Measurements from ENCODE around the gene PAMR1. TPM values are rescaled to one million over a fixed set of nuclear protein-coding genes. Genes with fewer than 3 reads are reported as not detected.

The PAMR1 gene
- total RNA-seq, 1 experiment from 2014 or later, result 0.62 TPM

- CTCF ChIA-PET, result no interaction called here
- H3K36me3 ChIP-seq (ENCODE audit: insufficient read depth, low read length, poor library complexity, severe bottlenecking), result no peaks in the 10 kb centered on the region
- H3K27me3 ChIP-seq (replicated peaks; ENCODE audit: insufficient read depth, low read depth, low read length, poor library complexity), result peaks cover 99% of the 10 kb centered on the region
- TF ChIP-seq EZH2 (IDR thresholded peaks at IDR 0.05; ENCODE audit: borderline replicate concordance, low read depth, low read length, poor library complexity, severe bottlenecking) (no peak), CTCF (conservative IDR thresholded peaks at IDR 0.05; ENCODE audit: low read depth, low read length) (no peak)
- no peaks in the 10 kb centered on the region for H3K9me3 ChIP-seq (ENCODE audit: low read depth, low read length, poor library complexity, severe bottlenecking)
- peaks cover 13% of the 10 kb centered on the region for H3K4me1 ChIP-seq (ENCODE audit: insufficient read depth, low read length, poor library complexity, severe bottlenecking)
- POLR2A ChIA-PET (ENCODE audit: low non-redundant PET), result no interaction called here
- H3K27ac ChIP-seq (ENCODE audit: low read depth, low read length, poor library complexity, severe bottlenecking), result no peak overlapping the region
- intact Hi-C loops (cut with micrococcal nuclease; ENCODE audit: unreplicated experiment), result no loop called here
- BruUV-seq (replicated peaks), result no TSS peak
- no peak overlapping the region for H3K4me3 ChIP-seq (ENCODE audit: low read depth, low read length, poor library complexity, severe bottlenecking)
- DNase-seq (ENCODE audit: low spot score), result no peak
Observed at GRCh38 chr11:35424157-35424940, 101.1 kb downstream of the PAMR1 start.

GRCh38 chr11:35420371-35420770 lies 105.0 kb downstream of the PAMR1 start:
- peak; percentile 25 for TF ChIP-seq EZH2 (IDR thresholded peaks at IDR 0.05; ENCODE audit: borderline replicate concordance, low read depth, low read length, poor library complexity, severe bottlenecking)
- no peak for TF ChIP-seq CTCF (conservative IDR thresholded peaks at IDR 0.05; ENCODE audit: low read depth, low read length)
- Histone ChIP-seq H3K27me3 (replicated peaks; ENCODE audit: insufficient read depth, low read depth, low read length, poor library complexity) (peaks cover 100% of the 10 kb centered on the region), H3K9me3 (ENCODE audit: low read depth, low read length, poor library complexity, severe bottlenecking) (no peaks in the 10 kb centered on the region), H3K4me3 (ENCODE audit: low read depth, low read length, poor library complexity, severe bottlenecking) (peak overlapping the region; percentile 30), H3K4me1 (ENCODE audit: insufficient read depth, low read length, poor library complexity, severe bottlenecking) (peaks cover 14% of the 10 kb centered on the region), H3K27ac (ENCODE audit: low read depth, low read length, poor library complexity, severe bottlenecking) (no peak overlapping the region), H3K36me3 (ENCODE audit: insufficient read depth, low read length, poor library complexity, severe bottlenecking) (no peaks in the 10 kb centered on the region)
- BruUV-seq (replicated peaks), result no TSS peak
- intact Hi-C loops (cut with micrococcal nuclease; ENCODE audit: unreplicated experiment), result no loop called here
- ChIA-PET CTCF (no interaction called here), POLR2A (ENCODE audit: low non-redundant PET) (no interaction called here)
- DNase-seq (ENCODE audit: low spot score), result no peak

DNA sequence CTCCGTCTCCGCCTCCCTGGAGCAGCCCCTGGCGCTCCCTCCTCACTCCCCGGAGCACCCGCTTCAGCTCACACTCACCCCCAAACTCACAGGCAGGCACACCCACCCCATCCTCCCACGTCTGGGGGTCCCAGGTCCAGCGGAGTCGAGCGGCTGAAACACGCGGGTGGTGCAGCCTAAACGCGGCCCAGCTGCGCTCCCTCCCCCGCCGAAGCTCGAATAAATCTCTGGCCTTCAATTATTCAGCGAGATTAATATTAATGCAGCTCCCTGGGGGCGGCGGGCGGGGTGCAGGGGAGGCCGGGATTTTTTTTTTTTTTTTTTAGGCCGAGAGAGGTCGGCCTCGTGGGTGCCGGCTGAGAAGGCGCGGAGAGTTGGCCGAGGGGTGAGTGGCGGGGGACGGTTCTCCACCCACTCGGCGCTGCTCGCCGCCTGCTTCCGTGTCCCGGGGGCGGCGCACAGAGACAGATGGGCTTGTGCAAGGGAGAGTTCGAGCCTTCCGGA lies 105.5 kb downstream of the PAMR1 start:
- TF ChIP-seq EZH2 (IDR thresholded peaks at IDR 0.05; ENCODE audit: borderline replicate concordance, low read depth, low read length, poor library complexity, severe bottlenecking), result peak; percentile 78
- TF ChIP-seq CTCF (conservative IDR thresholded peaks at IDR 0.05; ENCODE audit: low read depth, low read length), result no peak
- peak overlapping the region; percentile 30 for H3K4me3 ChIP-seq (ENCODE audit: low read depth, low read length, poor library complexity, severe bottlenecking)
- no peak for DNase-seq (ENCODE audit: low spot score)
- H3K36me3 ChIP-seq (ENCODE audit: insufficient read depth, low read length, poor library complexity, severe bottlenecking), result no peaks in the 10 kb centered on the region
- no TSS peak for BruUV-seq (replicated peaks)
- ChIA-PET CTCF (no interaction called here), POLR2A (ENCODE audit: low non-redundant PET) (no interaction called here)
- intact Hi-C loops (cut with micrococcal nuclease; ENCODE audit: unreplicated experiment), result no loop called here
- H3K27me3 ChIP-seq (replicated peaks; ENCODE audit: insufficient read depth, low read depth, low read length, poor library complexity), result peaks cover 100% of the 10 kb centered on the region
- H3K27ac ChIP-seq (ENCODE audit: low read depth, low read length, poor library complexity, severe bottlenecking), result no peak overlapping the region
- no peaks in the 10 kb centered on the region for H3K9me3 ChIP-seq (ENCODE audit: low read depth, low read length, poor library complexity, severe bottlenecking)
- peaks cover 14% of the 10 kb centered on the region for H3K4me1 ChIP-seq (ENCODE audit: insufficient read depth, low read length, poor library complexity, severe bottlenecking)

All from A673 (cell line).